Activated T-cell treated with anti-CD3 and anti-CD28 coated beads for 24 hours (primary cell): ENCODE measurements around the gene PFKFB4.
"Not testable (repeated sequence)": the region's sequence is repeated elsewhere in the genome, so short reads cannot be mapped to it uniquely, and the experiment has no call there.

Experiments
- DNase-seq: peaks from one replicate; pipeline ENCODE4 v3.0.0-alpha.2; 2020; ENCODE audit warnings: low read depth

The PFKFB4 gene

GRCh38 chr3:48530701-48531100 is 25.9 kb downstream of the PFKFB4 start:
- DNase-seq: not testable (repeated sequence)

GRCh38 chr3:48528754-48529153 is 27.8 kb downstream of the PFKFB4 start:
- no peak for DNase-seq

GRCh38 chr3:48528048-48528447 is 28.6 kb downstream of the PFKFB4 start:
- DNase-seq: no peak

GRCh38 chr3:48524970-48525369 is 31.6 kb downstream of the PFKFB4 start:
- DNase-seq: no peak

GRCh38 chr3:48521635-48522034 is 35.0 kb downstream of the PFKFB4 start:
- no peak for DNase-seq

- no peak for DNase-seq
Observed at GRCh38 chr3:48519277-48519643, 37.3 kb downstream of the PFKFB4 start.

GRCh38 chr3:48518638-48519276 is 37.8 kb downstream of the PFKFB4 start:
- DNase-seq: no peak

GRCh38 chr3:48518069-48518468 is 38.5 kb downstream of the PFKFB4 start:
- no peak for DNase-seq

GRCh38 chr3:48516571-48516970 is 40.0 kb downstream of the PFKFB4 start:
- no peak for DNase-seq

GRCh38 chr3:48514431-48515227 is 42.0 kb downstream of the PFKFB4 start:
- no peak for DNase-seq

- no peak for DNase-seq
Observed at GRCh38 chr3:48511551-48511950, 45.1 kb downstream of the PFKFB4 start.

GRCh38 chr3:48507256-48508061 is 49.1 kb downstream of the PFKFB4 start:
- peak; percentile 60 for DNase-seq

- DNase-seq: no peak
Observed at GRCh38 chr3:48505968-48506504, 50.6 kb downstream of the PFKFB4 start.

- no peak for DNase-seq
Observed at GRCh38 chr3:48505146-48505545, 51.5 kb downstream of the PFKFB4 start.

- peak; percentile 32 for DNase-seq
Observed at GRCh38 chr3:48504051-48504946, 52.3 kb downstream of the PFKFB4 start, which contains the start of gene SHISA5. TSS of gene SHISA5 (minus strand) at chr3:48504174. CDS start at chr3:48504094, 80 bp downstream.

GRCh38 chr3:48503401-48504050 is 53.1 kb downstream of the PFKFB4 start:
- DNase-seq: no peak

- DNase-seq: no peak
Observed at GRCh38 chr3:48502728-48503168, 53.9 kb downstream of the PFKFB4 start.

GRCh38 chr3:48502121-48502520 is 54.5 kb downstream of the PFKFB4 start:
- no peak for DNase-seq

GRCh38 chr3:48501196-48501595 is 55.4 kb downstream of the PFKFB4 start:
- DNase-seq: no peak

- no peak for DNase-seq
Observed at GRCh38 chr3:48500656-48501055, 55.9 kb downstream of the PFKFB4 start.

- no peak for DNase-seq
Observed at GRCh38 chr3:48493203-48493501, 63.5 kb downstream of the PFKFB4 start.
